A673 (cell line): ENCODE data around the gene HS3ST6. TPM values are rescaled to one million over a fixed set of nuclear protein-coding genes. Genes with fewer than 3 reads are reported as not detected.

ENCODE experiments used
- BruUV-seq: library from RNA; stranded (reverse); fragments of 400-500 nt; replicated peaks from 2 replicates; lab custom pipeline; 2021; lab: Mats Ljungman, UMichigan
- CTCF ChIA-PET: fragments of 300-600 bp; sonication (Branson Sonifier 250); formaldehyde crosslinking; loops from one replicate; lab custom pipeline; 2022; ENCODE audit warnings: antibody characterized with exemption; lab: Charles Lee
- POLR2A ChIA-PET: fragments of 300-600 bp; sonication (Branson Sonifier 250); formaldehyde crosslinking; loops from one replicate; lab custom pipeline; 2022; ENCODE audit warnings: antibody characterized with exemption; ENCODE audit not compliant: low non-redundant PET; lab: Charles Lee
- DNase-seq: peaks from one replicate; pipeline ENCODE4 v3.0.0-alpha.2; 2015; ENCODE audit warnings: low spot score
- H3K27ac ChIP-seq: fragments of 200-600 bp; sonication (generic); 2 replicates; pipeline ENCODE4 v1.5.1; 2016; ENCODE audit warnings: mixed run types, low read depth, mild to moderate bottlenecking, mixed read lengths, antibody characterized with exemption, low read length; ENCODE audit not compliant: poor library complexity, severe bottlenecking
- H3K27me3 ChIP-seq: fragments of 200-600 bp; sonication (generic); replicated peaks from 2 replicates; pipeline ENCODE4 v1.6.1; 2017; ENCODE audit warnings: mixed run types, low read depth, mild to moderate bottlenecking, mixed read lengths, antibody characterized with exemption, low read length; ENCODE audit not compliant: insufficient read depth, poor library complexity
- H3K36me3 ChIP-seq: fragments of 200-600 bp; sonication (generic); 2 replicates; pipeline ENCODE4 v1.6.1; 2016; ENCODE audit warnings: mixed run types, mild to moderate bottlenecking, mixed read lengths, antibody characterized with exemption, low read length; ENCODE audit not compliant: insufficient read depth, poor library complexity, severe bottlenecking
- H3K4me1 ChIP-seq: fragments of 200-600 bp; sonication (generic); 2 replicates; pipeline ENCODE4 v1.6.1; 2017; ENCODE audit warnings: mixed run types, mild to moderate bottlenecking, mixed read lengths, antibody characterized with exemption, low read length; ENCODE audit not compliant: insufficient read depth, poor library complexity, severe bottlenecking
- H3K4me3 ChIP-seq: fragments of 200-600 bp; sonication (generic); 2 replicates; pipeline ENCODE4 v1.5.1; 2016; ENCODE audit warnings: low read depth, mixed run types, mild to moderate bottlenecking, mixed read lengths, low read length; ENCODE audit not compliant: poor library complexity, severe bottlenecking
- H3K9me3 ChIP-seq: fragments of 200-600 bp; sonication (generic); 2 replicates; pipeline ENCODE4 v1.6.1; 2016; ENCODE audit warnings: mixed run types, low read depth, mild to moderate bottlenecking, mixed read lengths, antibody characterized with exemption, low read length; ENCODE audit not compliant: poor library complexity, severe bottlenecking
- CTCF ChIP-seq: fragments of 300-800, 200-600 bp; sonication (generic); conservative IDR thresholded peaks from 2 replicates; pipeline ENCODE4 v1.5.1; 2017; ENCODE audit warnings: low read depth, mild to moderate bottlenecking, antibody characterized with exemption, low read length, moderate library complexity, mixed read lengths
- EZH2 ChIP-seq: fragments of 200-600 bp; sonication (generic); IDR thresholded peaks from 2 replicates; pipeline ENCODE4 v1.6.1; 2017; ENCODE audit warnings: borderline replicate concordance, low read depth, mild to moderate bottlenecking, mixed read lengths, antibody characterized with exemption, low read length; ENCODE audit not compliant: poor library complexity, severe bottlenecking
- intact Hi-C: fragments of 100-400 bp; cut with micrococcal nuclease; formaldehyde crosslinking; loops from one replicate; pipeline ENCODE4 v1.10.0; 2022; ENCODE audit not compliant: unreplicated experiment
- total RNA-seq: library from RNA; stranded (reverse); gene quantifications from 2 replicates; pipeline ENCODE4 v1.2.3, GENCODE V29; 2021

Gene HS3ST6
- total RNA-seq, 1 experiment from 2014 or later = not detected

- peaks cover 5% of the 10 kb centered on the region for H3K27me3 ChIP-seq
- H3K27ac ChIP-seq = no peak overlapping the region
- H3K4me1 ChIP-seq = no peaks in the 10 kb centered on the region
- H3K9me3 ChIP-seq = no peaks in the 10 kb centered on the region
- DNase-seq = no peak
- H3K36me3 ChIP-seq = no peaks in the 10 kb centered on the region
- H3K4me3 ChIP-seq = no peak overlapping the region
- TF ChIP-seq CTCF (no peak), EZH2 (no peak)
- intact Hi-C loops = no loop called here
- CTCF ChIA-PET = no interaction called here
- BruUV-seq = no TSS peak
- POLR2A ChIA-PET = no interaction called here
Measured at GRCh38 chr16:1895949-1896675, 22.1 kb downstream of the HS3ST6 start.

GRCh38 chr16:1895068-1895467, 23.1 kb downstream of the HS3ST6 start:
- H3K27ac ChIP-seq = no peak overlapping the region
- TF ChIP-seq EZH2 (no peak), CTCF (no peak)
- intact Hi-C loops = no loop called here
- H3K36me3 ChIP-seq = no peaks in the 10 kb centered on the region
- no TSS peak for BruUV-seq
- peaks cover 15% of the 10 kb centered on the region for H3K27me3 ChIP-seq
- no peaks in the 10 kb centered on the region for H3K4me1 ChIP-seq
- DNase-seq = no peak
- ChIA-PET POLR2A (interaction anchor here (0.6 kb wide), 1 partner anchor 567 kb away, joined by 3 read pairs; no protein-coding TSS in a partner anchor), CTCF (no interaction called here)
- H3K9me3 ChIP-seq = no peaks in the 10 kb centered on the region
- no peak overlapping the region for H3K4me3 ChIP-seq

GRCh38 chr16:1890708-1891050, 27.5 kb downstream of the HS3ST6 start:
- H3K4me3 ChIP-seq = no peak overlapping the region
- ChIA-PET CTCF (no interaction called here), POLR2A (no interaction called here)
- no peak for TF ChIP-seq EZH2
- TF ChIP-seq CTCF = no peak
- peaks cover 18% of the 10 kb centered on the region for H3K27me3 ChIP-seq
- H3K27ac ChIP-seq = no peak overlapping the region
- no peaks in the 10 kb centered on the region for H3K36me3 ChIP-seq
- BruUV-seq = no TSS peak
- H3K4me1 ChIP-seq = no peaks in the 10 kb centered on the region
- intact Hi-C loops = no loop called here
- H3K9me3 ChIP-seq = no peaks in the 10 kb centered on the region
- no peak for DNase-seq
